ENCODE measurements around the gene FOXO3.

Gene FOXO3

GRCh38 chr6:108712946-108713345, 152.2 kb downstream of the FOXO3 start:
- peak overlapping the region; percentile 84 for H4K91ac ChIP-seq (ENCODE audit: low read depth, low read length)
- no peaks in the 10 kb centered on the region for H3K27me3 ChIP-seq (ENCODE audit: insufficient read depth, low read length)
- peak overlapping the region; percentile 88 for H3K27ac ChIP-seq (ENCODE audit: low read depth, low read length)
- H3K4me2 ChIP-seq (ENCODE audit: low read length) = no peak overlapping the region
- no peak overlapping the region for H3K4me3 ChIP-seq (ENCODE audit: low read depth, low read length)
- H3K79me2 ChIP-seq (ENCODE audit: control insufficient read depth, insufficient read depth, low read length, poor library complexity) = peaks cover 2% of the 10 kb centered on the region
- no peak overlapping the region for H2AFZ ChIP-seq (ENCODE audit: insufficient read depth, low read length, poor library complexity)
- H4K12ac ChIP-seq (ENCODE audit: low read depth, low read length) = no peak overlapping the region
- H2AK5ac ChIP-seq (ENCODE audit: low read length) = peak overlapping the region; percentile 18
- H3K9ac ChIP-seq (ENCODE audit: low read length) = no peak overlapping the region
- H3K4me1 ChIP-seq (ENCODE audit: control insufficient read depth in 1 of 2, insufficient read depth in 2 of 2, low read length in 2 of 2) = peaks cover 51 to 55% of the 10 kb centered on the region in 2 experiments
- peak overlapping the region; percentile 22 for H4K8ac ChIP-seq (ENCODE audit: low read depth, low read length)
- H3K4ac ChIP-seq (ENCODE audit: low read depth, low read length) = no peak overlapping the region
- H3K23ac ChIP-seq (ENCODE audit: low read length) = no peak overlapping the region
- H2BK5ac ChIP-seq (ENCODE audit: low read depth, low read length, poor library complexity) = peak overlapping the region; percentile 80
- H2BK12ac ChIP-seq (ENCODE audit: low read length) = peak overlapping the region; percentile 74
- peak overlapping the region; percentile 84 for H2BK120ac ChIP-seq (ENCODE audit: insufficient read depth, low read length, poor library complexity)
- peak overlapping the region; percentile 42 for H3K18ac ChIP-seq (ENCODE audit: low read length)
- no CpG with 5 or more reads among the region's 2 CpGs for WGBS (ENCODE audit: extremely low coverage, insufficient coverage, insufficient read length)
- no peaks in the 10 kb centered on the region for H3K36me3 ChIP-seq (ENCODE audit: control insufficient read depth in 1 of 2, insufficient read depth in 2 of 2, low read length in 2 of 2)
- H3K14ac ChIP-seq (ENCODE audit: low read length) = peak overlapping the region; percentile 71
- peak in 1 of 2 donors; percentile 11 for DNase-seq
- peaks cover 49% of the 10 kb centered on the region for H3K79me1 ChIP-seq (ENCODE audit: low read length)
- H3K9me3 ChIP-seq (ENCODE audit: insufficient read depth, low read depth, low read length) = peaks cover 2% of the 10 kb centered on the region

- Histone ChIP-seq H4K91ac (ENCODE audit: low read depth, low read length) (peak overlapping the region; percentile 22), H2BK5ac (ENCODE audit: low read depth, low read length, poor library complexity) (peak overlapping the region; percentile 31), H3K4me3 (ENCODE audit: low read depth, low read length) (no peak overlapping the region), H3K4ac (ENCODE audit: low read depth, low read length) (no peak overlapping the region), H3K27ac (ENCODE audit: low read depth, low read length) (no peak overlapping the region), H2BK120ac (ENCODE audit: insufficient read depth, low read length, poor library complexity) (peak overlapping the region; percentile 43), H2BK12ac (ENCODE audit: low read length) (peak overlapping the region; percentile 88), H3K4me1 (ENCODE audit: control insufficient read depth in 1 of 2, insufficient read depth in 2 of 2, low read length in 2 of 2) (peaks cover 48 to 49% of the 10 kb centered on the region in 2 experiments), H3K4me2 (ENCODE audit: low read length) (no peak overlapping the region), H3K79me2 (ENCODE audit: control insufficient read depth, insufficient read depth, low read length, poor library complexity) (peaks cover 2% of the 10 kb centered on the region), H3K14ac (ENCODE audit: low read length) (peak overlapping the region; percentile 30), H3K18ac (ENCODE audit: low read length) (no peak overlapping the region), H3K79me1 (ENCODE audit: low read length) (peaks cover 43% of the 10 kb centered on the region), H2AK5ac (ENCODE audit: low read length) (peak overlapping the region; percentile 66), H3K23ac (ENCODE audit: low read length) (no peak overlapping the region), H3K36me3 (ENCODE audit: control insufficient read depth in 1 of 2, insufficient read depth in 2 of 2, low read length in 2 of 2) (no peaks in the 10 kb centered on the region), H4K8ac (ENCODE audit: low read depth, low read length) (no peak overlapping the region), H3K9ac (ENCODE audit: low read length) (no peak overlapping the region), H3K9me3 (ENCODE audit: insufficient read depth, low read depth, low read length) (no peaks in the 10 kb centered on the region), H2AFZ (ENCODE audit: insufficient read depth, low read length, poor library complexity) (no peak overlapping the region), H3K27me3 (ENCODE audit: insufficient read depth, low read length) (no peaks in the 10 kb centered on the region), H4K12ac (ENCODE audit: low read depth, low read length) (no peak overlapping the region)
- WGBS (ENCODE audit: extremely low coverage, insufficient coverage, insufficient read length) = no CpG with 5 or more reads among the region's 7 CpGs
- no peak for DNase-seq
These were observed 153.5 kb downstream of the FOXO3 start for GRCh38 chr6:108714101-108714765.

- H3K4me2 ChIP-seq (ENCODE audit: low read length) = no peak overlapping the region
- H3K4ac ChIP-seq (ENCODE audit: low read depth, low read length) = peak overlapping the region; percentile 6
- peak overlapping the region; percentile 87 for H2BK12ac ChIP-seq (ENCODE audit: low read length)
- H3K4me3 ChIP-seq (ENCODE audit: low read depth, low read length) = no peak overlapping the region
- DNase-seq = no peak
- no peak overlapping the region for H4K8ac ChIP-seq (ENCODE audit: low read depth, low read length)
- no CpG with 5 or more reads among the region's 9 CpGs for WGBS (ENCODE audit: extremely low coverage, insufficient coverage, insufficient read length)
- H4K12ac ChIP-seq (ENCODE audit: low read depth, low read length) = no peak overlapping the region
- H3K18ac ChIP-seq (ENCODE audit: low read length) = peak overlapping the region; percentile 66
- H4K91ac ChIP-seq (ENCODE audit: low read depth, low read length) = peak overlapping the region; percentile 58
- H2AFZ ChIP-seq (ENCODE audit: insufficient read depth, low read length, poor library complexity) = no peak overlapping the region
- H3K14ac ChIP-seq (ENCODE audit: low read length) = peak overlapping the region; percentile 66
- no peaks in the 10 kb centered on the region for H3K36me3 ChIP-seq (ENCODE audit: control insufficient read depth in 1 of 2, insufficient read depth in 2 of 2, low read length in 2 of 2)
- H2BK5ac ChIP-seq (ENCODE audit: low read depth, low read length, poor library complexity) = peak overlapping the region; percentile 15
- no peak overlapping the region for H3K23ac ChIP-seq (ENCODE audit: low read length)
- no peaks in the 10 kb centered on the region for H3K9me3 ChIP-seq (ENCODE audit: insufficient read depth, low read depth, low read length)
- no peaks in the 10 kb centered on the region for H3K27me3 ChIP-seq (ENCODE audit: insufficient read depth, low read length)
- H3K4me1 ChIP-seq (ENCODE audit: control insufficient read depth in 1 of 2, insufficient read depth in 2 of 2, low read length in 2 of 2) = peaks cover 45 to 46% of the 10 kb centered on the region in 2 experiments
- peak overlapping the region; percentile 41 for H2BK120ac ChIP-seq (ENCODE audit: insufficient read depth, low read length, poor library complexity)
- peaks cover 40% of the 10 kb centered on the region for H3K79me1 ChIP-seq (ENCODE audit: low read length)
- peaks cover 2% of the 10 kb centered on the region for H3K79me2 ChIP-seq (ENCODE audit: control insufficient read depth, insufficient read depth, low read length, poor library complexity)
- no peak overlapping the region for H3K9ac ChIP-seq (ENCODE audit: low read length)
- H3K27ac ChIP-seq (ENCODE audit: low read depth, low read length) = no peak overlapping the region
- peak overlapping the region; percentile 92 for H2AK5ac ChIP-seq (ENCODE audit: low read length)
These were observed 154.2 kb downstream of the FOXO3 start for GRCh38 chr6:108714766-108715414.

GRCh38 chr6:108715832-108716231, 155.1 kb downstream of the FOXO3 start:
- no peak overlapping the region for H4K12ac ChIP-seq (ENCODE audit: low read depth, low read length)
- H2BK12ac ChIP-seq (ENCODE audit: low read length) = peak overlapping the region; percentile 26
- H2AFZ ChIP-seq (ENCODE audit: insufficient read depth, low read length, poor library complexity) = no peak overlapping the region
- no peaks in the 10 kb centered on the region for H3K9me3 ChIP-seq (ENCODE audit: insufficient read depth, low read depth, low read length)
- H4K8ac ChIP-seq (ENCODE audit: low read depth, low read length) = no peak overlapping the region
- H4K91ac ChIP-seq (ENCODE audit: low read depth, low read length) = no peak overlapping the region
- no peak overlapping the region for H3K4me3 ChIP-seq (ENCODE audit: low read depth, low read length)
- H3K27me3 ChIP-seq (ENCODE audit: insufficient read depth, low read length) = no peaks in the 10 kb centered on the region
- H3K4me2 ChIP-seq (ENCODE audit: low read length) = no peak overlapping the region
- H3K79me2 ChIP-seq (ENCODE audit: control insufficient read depth, insufficient read depth, low read length, poor library complexity) = peaks cover 2% of the 10 kb centered on the region
- H3K9ac ChIP-seq (ENCODE audit: low read length) = no peak overlapping the region
- no peak overlapping the region for H2BK5ac ChIP-seq (ENCODE audit: low read depth, low read length, poor library complexity)
- no peak overlapping the region for H3K23ac ChIP-seq (ENCODE audit: low read length)
- H3K27ac ChIP-seq (ENCODE audit: low read depth, low read length) = no peak overlapping the region
- no peak overlapping the region for H2AK5ac ChIP-seq (ENCODE audit: low read length)
- H3K36me3 ChIP-seq (ENCODE audit: control insufficient read depth in 1 of 2, insufficient read depth in 2 of 2, low read length in 2 of 2) = no peaks in the 10 kb centered on the region
- no peak overlapping the region for H3K14ac ChIP-seq (ENCODE audit: low read length)
- H3K4ac ChIP-seq (ENCODE audit: low read depth, low read length) = no peak overlapping the region
- H2BK120ac ChIP-seq (ENCODE audit: insufficient read depth, low read length, poor library complexity) = peak overlapping the region; percentile 25
- peak overlapping the region; percentile 4 for H3K18ac ChIP-seq (ENCODE audit: low read length)
- no peak for DNase-seq
- WGBS (ENCODE audit: extremely low coverage, insufficient coverage, insufficient read length) = no CpG with 5 or more reads among the region's 5 CpGs
- H3K79me1 ChIP-seq (ENCODE audit: low read length) = peaks cover 30% of the 10 kb centered on the region
- peaks cover 36 to 38% of the 10 kb centered on the region in 2 experiments for H3K4me1 ChIP-seq (ENCODE audit: control insufficient read depth in 1 of 2, insufficient read depth in 2 of 2, low read length in 2 of 2)

Measured in trophoblast cell (in vitro differentiated cells and primary cell).